Immature natural killer cell (primary cell): ENCODE data around the gene TMEM186. TPM values are rescaled to one million over a fixed set of nuclear protein-coding genes. Genes with fewer than 3 reads are reported as not detected.
"Not testable (repeated sequence)": the region's sequence is repeated elsewhere in the genome, so short reads cannot be mapped to it uniquely, and the experiment has no call there.

Experiments used
- DNase-seq, 3 donors: peaks; one replicate each; pipeline ENCODE4 v3.0.0; 2022; ENCODE audit warnings: mixed read lengths in 1 of 3
- H3K27ac Mint-ChIP-seq, 6 donors: one replicate each; pipeline ENCODE4 v1.8.0; 2020; ENCODE audit warnings: mixed read lengths in 6 of 6, mild to moderate bottlenecking in 5 of 6, inconsistent platforms in 4 of 6, moderate library complexity in 3 of 6
- H3K27me3 Mint-ChIP-seq, 3 donors: one replicate each; pipeline ENCODE4 v1.8.0; 2020 to 2021; ENCODE audit warnings: low read depth in 3 of 3, mild to moderate bottlenecking in 3 of 3, mixed read lengths in 3 of 3, moderate library complexity in 3 of 3, inconsistent platforms in 1 of 3
- H3K36me3 Mint-ChIP-seq, 3 donors: one replicate each; pipeline ENCODE4 v1.8.0; 2020; ENCODE audit warnings: mixed read lengths in 3 of 3, inconsistent platforms in 2 of 3, mild to moderate bottlenecking in 2 of 3
- H3K4me1 Mint-ChIP-seq, 2 donors: one replicate each; pipeline ENCODE4 v1.8.0; 2020; ENCODE audit warnings: inconsistent platforms in 2 of 2, mild to moderate bottlenecking in 2 of 2, mixed read lengths in 2 of 2, moderate library complexity in 1 of 2
- H3K4me3 Mint-ChIP-seq, 5 donors: one replicate each; pipeline ENCODE4 v1.8.0; 2020; ENCODE audit warnings: mild to moderate bottlenecking in 5 of 5, mixed read lengths in 5 of 5, inconsistent platforms in 3 of 5, moderate library complexity in 3 of 5
- H3K9me3 Mint-ChIP-seq, 6 donors: one replicate each; pipeline ENCODE4 v1.8.0; 2020; ENCODE audit warnings: mild to moderate bottlenecking in 6 of 6, mixed read lengths in 6 of 6, inconsistent platforms in 4 of 6, moderate library complexity in 3 of 6
- polyA plus RNA-seq, 3 donors: library from polyadenylated mRNA; unstranded; fragments of 300-500 nt; fragmentation: Illumina TruSeq; gene quantifications; one replicate each; pipeline ENCODE4 v1.2.3, GENCODE V29; 2021

The TMEM186 gene
- polyA plus RNA-seq, 3 donors from 2014 or later = 6.1 to 8.3 (median 7.0) TPM

DNA sequence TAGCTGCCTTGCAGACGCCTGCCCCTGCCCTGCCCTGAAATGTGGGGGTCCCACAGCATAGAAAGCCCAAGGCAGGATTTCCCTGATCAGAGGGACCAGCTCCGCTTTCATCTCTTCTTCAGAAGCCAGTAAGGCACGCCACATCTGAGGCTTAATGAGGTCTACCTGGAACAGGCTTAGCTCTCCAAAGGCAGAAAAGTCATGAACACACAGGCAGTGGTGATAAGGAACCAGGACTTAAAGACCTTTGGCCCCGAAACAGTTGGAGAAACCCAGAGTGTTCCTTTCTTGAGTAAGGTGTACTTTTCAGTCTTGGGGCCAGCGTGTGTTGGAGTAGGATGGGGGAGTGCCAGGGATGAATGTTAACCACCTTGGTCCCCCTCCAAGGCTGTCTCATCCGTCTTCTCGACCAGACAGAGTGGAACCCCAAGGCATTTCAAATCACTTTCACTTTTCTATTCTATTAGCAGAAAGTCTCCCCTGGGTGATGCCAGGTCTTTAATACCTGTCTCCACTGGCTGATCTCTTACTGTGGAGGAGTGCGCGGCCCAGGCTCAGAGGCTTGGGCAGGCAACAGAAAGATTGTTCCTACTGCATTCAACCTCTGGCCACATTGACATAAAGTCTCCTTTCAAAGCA, 43.9 kb downstream of the TMEM186 start:
- Mint-ChIP-seq H3K9me3 (no peaks in the 10 kb centered on the region), H3K4me3 (no peak overlapping the region), H3K4me1 (no peaks in the 10 kb centered on the region), H3K27me3 (no peaks in the 10 kb centered on the region), H3K36me3 (peaks cover 12 to 24% (median 12%) of the 10 kb centered on the region in 3 donors), H3K27ac (no peak overlapping the region)
- DNase-seq = no peak

DNA sequence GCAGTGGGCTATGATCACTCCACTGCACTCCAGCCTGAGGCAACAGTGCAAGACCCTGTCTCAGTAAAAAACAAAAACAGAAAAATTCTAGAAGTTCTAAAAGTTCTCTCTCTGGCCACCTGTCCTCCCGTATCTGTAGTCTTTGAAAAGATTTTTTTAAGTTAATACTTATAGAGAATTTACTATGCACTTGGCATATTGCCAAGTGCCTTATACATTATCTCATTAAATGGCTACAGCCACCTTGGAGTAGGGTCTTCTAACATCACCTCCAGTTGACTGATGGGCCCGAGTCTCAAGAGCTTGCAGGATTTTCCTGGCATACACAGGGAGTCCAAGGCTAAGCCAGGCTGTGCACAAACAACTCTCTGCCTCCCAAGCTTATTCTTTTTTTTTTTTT, 44.7 kb downstream of the TMEM186 start:
- no peaks in the 10 kb centered on the region for H3K27me3 Mint-ChIP-seq
- peaks cover 7 to 15% (median 8%) of the 10 kb centered on the region in 3 donors for H3K36me3 Mint-ChIP-seq
- no peaks in the 10 kb centered on the region for H3K9me3 Mint-ChIP-seq
- no peak for DNase-seq
- no peaks in the 10 kb centered on the region for H3K4me1 Mint-ChIP-seq
- H3K27ac Mint-ChIP-seq = no peak overlapping the region
- H3K4me3 Mint-ChIP-seq = no peak overlapping the region

DNA sequence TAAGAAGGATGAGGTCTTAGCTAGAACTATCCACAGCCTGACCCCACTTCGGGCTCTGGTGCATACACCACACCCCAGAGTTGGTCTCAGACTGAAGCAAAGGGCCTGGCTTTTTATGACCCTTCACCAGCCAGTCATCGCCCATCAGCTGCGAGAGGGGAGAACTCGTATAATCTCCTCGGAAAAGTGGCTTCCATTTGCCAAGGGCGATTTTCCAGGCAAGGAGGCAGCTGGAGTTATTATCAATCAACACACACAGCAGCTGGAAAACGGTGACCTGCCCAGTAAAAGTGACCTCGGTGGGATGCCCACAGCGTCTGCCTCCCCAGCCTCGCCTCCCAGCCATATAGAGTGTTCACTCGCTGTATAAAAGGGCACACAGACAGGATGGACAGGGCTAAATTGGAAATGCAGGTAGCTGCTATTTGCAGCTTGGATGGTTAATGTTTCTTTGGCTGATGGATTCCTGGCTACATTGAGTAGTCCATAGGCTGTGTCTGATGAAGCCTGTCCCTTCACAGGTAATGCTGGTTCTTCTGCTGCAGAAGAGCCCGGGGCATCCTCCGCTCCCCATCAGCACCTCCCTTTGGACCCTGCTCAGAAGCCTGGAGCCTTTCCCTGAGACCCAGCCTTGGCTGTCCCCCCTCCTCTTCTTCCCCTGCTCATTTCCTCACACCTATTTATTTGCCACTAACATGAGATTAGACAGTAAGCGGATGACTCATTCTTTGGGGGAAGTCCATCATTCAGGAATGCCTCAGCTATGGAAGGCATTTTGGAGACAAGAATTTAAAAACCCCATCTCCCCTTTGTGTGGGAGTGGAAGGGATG, 45.7 kb downstream of the TMEM186 start:
- no peaks in the 10 kb centered on the region for H3K4me1 Mint-ChIP-seq
- DNase-seq = no peak
- peaks cover 0 to 1% (median 0%) of the 10 kb centered on the region in 3 donors for H3K27me3 Mint-ChIP-seq
- peaks cover 7 to 14% (median 12%) of the 10 kb centered on the region in 3 donors for H3K36me3 Mint-ChIP-seq
- no peaks in the 10 kb centered on the region for H3K9me3 Mint-ChIP-seq
- H3K27ac Mint-ChIP-seq = no peak overlapping the region
- no peak overlapping the region for H3K4me3 Mint-ChIP-seq

DNA sequence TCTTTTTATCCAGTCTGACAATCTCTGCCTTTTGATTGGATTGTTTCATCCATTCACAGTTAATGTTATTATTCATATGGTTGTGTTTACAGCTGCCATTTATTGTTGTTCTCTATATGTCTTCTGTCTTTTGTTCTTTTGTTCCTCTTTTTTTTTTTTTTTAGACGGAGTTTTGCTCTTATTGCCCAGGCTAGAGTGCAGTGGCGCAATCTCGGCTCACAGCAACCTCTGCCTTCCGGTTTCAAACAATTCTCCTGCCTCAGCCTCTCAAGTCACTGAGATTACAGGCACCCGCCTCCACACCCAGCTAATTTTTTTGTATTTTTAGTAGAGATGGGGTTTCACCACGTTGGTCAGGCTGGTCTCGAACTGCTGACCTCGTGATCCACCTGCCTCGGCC, 48.5 kb downstream of the TMEM186 start:
- peaks cover 4 to 13% (median 11%) of the 10 kb centered on the region in 3 donors for H3K36me3 Mint-ChIP-seq
- DNase-seq, H3K27ac Mint-ChIP-seq, H3K4me1 Mint-ChIP-seq, H3K9me3 Mint-ChIP-seq, H3K4me3 Mint-ChIP-seq, H3K27me3 Mint-ChIP-seq: not testable (repeated sequence)

Other genes with a start within 250 kb of the TMEM186 start
- not detected for gene TMEM114, start 207.1 kb downstream of the TMEM186 start, polyA plus RNA-seq
- 1 to 10 TPM; 7.5 to 9.9 (median 9.4) TPM for gene METTL22, start 175.9 kb downstream of the TMEM186 start, polyA plus RNA-seq
- 1 to 10 TPM in 2 of 3 donors, not detected in 1; 1.9 to 5.4 TPM for gene ABAT, start 123.0 kb downstream of the TMEM186 start, polyA plus RNA-seq
- 10 to 100 TPM; 11.2 to 28.9 (median 15.1) TPM for gene PMM2, start 200 bp upstream of the TMEM186 start, polyA plus RNA-seq
- gene CARHSP1, start 71.4 kb upstream of the TMEM186 start, polyA plus RNA-seq = 10 to 100 TPM; 83.0 to 96.8 (median 92.9) TPM
- gene LITAFD, start 84.7 kb upstream of the TMEM186 start, polyA plus RNA-seq = not detected
- 10 to 100 TPM in 2 of 3 donors, 1 to 10 TPM in 1; 4.4 to 11.9 (median 10.2) TPM for gene USP7, start 166.3 kb upstream of the TMEM186 start, polyA plus RNA-seq